ENCODE measurements around the gene FAM78B.

DNA sequence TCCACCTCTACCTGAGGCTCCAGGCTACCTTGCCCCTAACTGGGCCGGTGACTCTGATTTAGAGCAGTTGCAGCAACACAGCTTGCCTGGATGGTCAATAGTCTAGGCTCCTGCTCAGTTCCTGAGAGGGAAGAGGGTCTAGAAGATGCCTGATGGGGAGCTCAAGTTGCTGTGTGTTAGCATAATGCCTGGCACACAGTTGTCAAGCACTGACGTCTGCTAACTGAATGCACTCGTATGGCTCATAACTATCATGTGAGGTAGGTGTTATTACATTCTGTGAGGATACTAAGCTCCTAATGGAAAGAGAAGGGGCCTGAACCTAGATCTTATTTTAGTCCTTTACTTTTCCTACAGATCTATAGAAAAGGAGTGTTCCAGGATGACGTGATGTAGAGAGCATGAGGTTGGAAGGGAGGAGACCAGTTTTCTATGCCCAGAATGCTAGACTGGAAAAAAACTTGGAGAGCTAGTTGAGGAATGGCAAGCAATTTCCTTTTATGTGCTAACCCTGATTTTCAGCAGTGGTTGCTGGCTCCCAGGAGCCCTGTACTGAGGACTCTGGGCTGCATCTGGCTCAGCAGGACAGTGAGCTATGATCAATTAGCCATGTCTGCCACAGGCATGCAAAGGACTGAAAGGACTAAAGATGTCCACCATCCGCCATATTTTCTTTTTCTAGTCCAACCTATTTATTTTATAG, 30.0 kb downstream of the FAM78B start:
- TF ChIP-seq EZH2phosphoT487 (IDR thresholded peaks at IDR 0.05; ENCODE audit: insufficient read depth, low read depth) (no peak), EZH2 (IDR thresholded peaks at IDR 0.05; ENCODE audit: insufficient read depth, poor library complexity, severe bottlenecking) (no peak)
